HCT116 (cell line): ENCODE measurements around the gene SERTAD2. TPM values are rescaled to one million over a fixed set of nuclear protein-coding genes. Genes with fewer than 3 reads are reported as not detected.

Experiments
- ATAC-seq: fragments of 200-7000 bp; cut with Tn5 transposase; 2 replicates; pipeline ENCODE4 v1.9.1; 2020; ENCODE audit warnings: mild to moderate bottlenecking, moderate library complexity
- BruUV-seq: library from RNA; stranded (reverse); fragments of 400-500 nt; replicated peaks from 2 replicates; lab custom pipeline; 2021; lab: Mats Ljungman, UMichigan
- CTCF ChIA-PET: fragments of 300-600 bp; sonication (Branson Sonifier 250); formaldehyde crosslinking; loops from one replicate; lab custom pipeline; 2021; ENCODE audit warnings: antibody characterized with exemption; lab: Charles Lee
- POLR2A ChIA-PET: fragments of 300-600, 350-600 bp; sonication (Branson Sonifier 250); formaldehyde crosslinking; loops from one replicate; lab custom pipeline; 2021; ENCODE audit warnings: antibody characterized with exemption; lab: Charles Lee
- RAD21 ChIA-PET, 2 experiments: fragments of 300-600 bp; sonication (Branson Sonifier 250); formaldehyde crosslinking; loops; one replicate each; lab custom pipeline; 2023; ENCODE audit warnings: low total read pairs in 2 of 2; ENCODE audit not compliant: uncharacterized antibody in 2 of 2, unreplicated experiment in 2 of 2, low non-redundant PET in 1 of 2; lab: Charles Lee
- DNase-seq: peaks from one replicate; pipeline ENCODE4 v3.0.0-alpha.2; 2010; ENCODE audit warnings: low read depth, low spot score
- H2AFZ ChIP-seq: fragments of 200-600 bp; shearing (Covaris generic), sonication (generic); 2 replicates; pipeline ENCODE4 v1.6.1; 2017; ENCODE audit warnings: low read depth, mixed run types, mixed read lengths, antibody characterized with exemption, low read length; ENCODE audit not compliant: poor library complexity, severe bottlenecking
- H3K27ac ChIP-seq: 2 replicates; pipeline ENCODE4 v1.5.1; 2012; ENCODE audit warnings: low read depth, low read length
- H3K27me3 ChIP-seq: fragments of 200-600 bp; sonication (generic); 2 replicates; pipeline ENCODE4 v1.6.1; 2016; ENCODE audit warnings: mixed run types, low read length, mixed read lengths; ENCODE audit not compliant: insufficient read depth
- H3K36me3 ChIP-seq, 2 experiments: fragments of 200-500 bp in 1 of 2; fragments of 200-600 bp in 1 of 2; sonication (Bioruptor generic) in 1 of 2; sonication (generic) in 1 of 2; 2 replicates each; pipeline versions ENCODE4 v1.5.1 to v1.6.1; 2014 to 2016; ENCODE audit warnings: low read length in 2 of 2, inconsistent platforms in 1 of 2, mixed read lengths in 1 of 2, mixed run types in 1 of 2; ENCODE audit not compliant: insufficient read depth in 2 of 2, control insufficient read depth in 1 of 2
- H3K4me1 ChIP-seq, 2 experiments: fragments of 200-600 bp in 1 of 2; sonication (generic) in 1 of 2; 2 replicates each; pipeline versions ENCODE4 v1.5.1 to v1.6.1; 2012 to 2017; ENCODE audit warnings: low read length in 2 of 2, inconsistent platforms in 1 of 2, mild to moderate bottlenecking in 1 of 2, mixed read lengths in 1 of 2, mixed run types in 1 of 2, moderate library complexity in 1 of 2; ENCODE audit not compliant: insufficient read depth in 2 of 2, control insufficient read depth in 1 of 2
- H3K4me2 ChIP-seq: fragments of 200-600 bp; sonication (generic); 2 replicates; pipeline ENCODE4 v1.6.1; 2017; ENCODE audit warnings: mixed run types, low read length, mixed read lengths
- H3K4me3 ChIP-seq, 2 experiments: fragments of 200-600 bp in 1 of 2; sonication (generic) in 1 of 2; replicated peaks in 1 of 2; 2 replicates each; pipeline ENCODE4 v1.5.1; 2011 to 2016; ENCODE audit warnings: low read length in 2 of 2, control low read depth in 1 of 2, low read depth in 1 of 2, mild to moderate bottlenecking in 1 of 2, mixed read lengths in 1 of 2, mixed run types in 1 of 2
- H3K79me2 ChIP-seq: fragments of 200-600 bp; sonication (generic); 2 replicates; pipeline ENCODE4 v1.6.1; 2017; ENCODE audit warnings: mild to moderate bottlenecking, mixed run types, low read length, moderate library complexity, mixed read lengths; ENCODE audit not compliant: insufficient read depth
- H3K9ac ChIP-seq: fragments of 200-600 bp; sonication (generic); 2 replicates; pipeline ENCODE4 v1.6.1; 2016; ENCODE audit warnings: low read length, mixed read lengths
- H3K9me2 ChIP-seq: fragments of 200-600 bp; sonication (generic), shearing (Covaris generic); 2 replicates; pipeline ENCODE4 v1.6.1; 2017; ENCODE audit warnings: mixed run types, mild to moderate bottlenecking, moderate library complexity; ENCODE audit not compliant: insufficient read depth
- H3K9me3 ChIP-seq, 2 experiments: fragments of 200-500 bp in 1 of 2; fragments of 200-600 bp in 1 of 2; sonication (Bioruptor generic) in 1 of 2; sonication (generic) in 1 of 2; 2 replicates each; pipeline ENCODE4 v1.6.1; 2014 to 2017; ENCODE audit warnings: low read length in 2 of 2, mixed read lengths in 2 of 2, inconsistent platforms in 1 of 2, low read depth in 1 of 2, mild to moderate bottlenecking in 1 of 2, mixed run types in 1 of 2, moderate library complexity in 1 of 2; ENCODE audit not compliant: control insufficient read depth in 1 of 2, insufficient read depth in 1 of 2
- H4K20me1 ChIP-seq: fragments of 200-600 bp; sonication (generic), shearing (Covaris generic); 2 replicates; pipeline ENCODE4 v1.6.1; 2017; ENCODE audit warnings: mixed run types, mild to moderate bottlenecking, moderate library complexity; ENCODE audit not compliant: insufficient read depth
- CBX3 ChIP-seq: IDR thresholded peaks from 2 replicates; pipeline ENCODE4 v1.6.1; 2012; ENCODE audit warnings: low read depth
- CEBPB ChIP-seq: IDR thresholded peaks from 2 replicates; pipeline ENCODE4 v1.6.1; 2012; ENCODE audit warnings: low read depth
- EZH2 ChIP-seq: fragments of 200-600 bp; sonication (generic); IDR thresholded peaks from 2 replicates; pipeline ENCODE4 v1.6.1; 2017; ENCODE audit warnings: antibody characterized with exemption, mixed run types
- EZH2phosphoT487 ChIP-seq: fragments of 200-600 bp; IDR thresholded peaks from 2 replicates; pipeline ENCODE4 v1.6.1; 2018; ENCODE audit warnings: antibody characterized with exemption, borderline replicate concordance
- FOSL1 ChIP-seq: IDR thresholded peaks from 2 replicates; pipeline ENCODE4 v1.6.1; 2012; ENCODE audit warnings: low read depth
- POLR2A ChIP-seq: IDR thresholded peaks from 2 replicates; pipeline ENCODE4 v1.7.0; 2011; ENCODE audit warnings: borderline replicate concordance; ENCODE audit not compliant: insufficient read depth, insufficient read length; ENCODE audit errors: extremely low read depth
- POLR2AphosphoS5 ChIP-seq: IDR thresholded peaks from 2 replicates; pipeline ENCODE4 v1.6.1; 2011; ENCODE audit warnings: mild to moderate bottlenecking, low read depth, low read length, moderate library complexity
- RAD21 ChIP-seq: IDR thresholded peaks from 2 replicates; pipeline ENCODE4 v1.6.1; 2012; ENCODE audit warnings: low read depth, mild to moderate bottlenecking
- SIN3A ChIP-seq: IDR thresholded peaks from 2 replicates; pipeline ENCODE4 v1.6.1; 2012; ENCODE audit warnings: low read depth
- SP1 ChIP-seq: IDR thresholded peaks from 2 replicates; pipeline ENCODE4 v1.6.1; 2012; ENCODE audit warnings: low read depth
- SRF ChIP-seq: IDR thresholded peaks from 2 replicates; pipeline ENCODE4 v1.6.1; 2012; ENCODE audit warnings: low read depth
- TCF7L2 ChIP-seq: IDR thresholded peaks from 2 replicates; pipeline ENCODE4 v1.7.0; 2011; ENCODE audit warnings: borderline replicate concordance, inconsistent platforms; ENCODE audit not compliant: insufficient read depth, insufficient read length; ENCODE audit errors: extremely low read depth
- YY1 ChIP-seq: IDR thresholded peaks from 2 replicates; pipeline ENCODE4 v1.6.1; 2011; ENCODE audit warnings: low read length, low read depth, moderate library complexity, mild to moderate bottlenecking; ENCODE audit not compliant: insufficient replicate concordance; ENCODE audit errors: extremely low read depth
- intact Hi-C: fragments of 100-400 bp; cut with micrococcal nuclease; formaldehyde crosslinking; loops from 2 replicates; pipeline ENCODE4 v1.10.0; 2022
- total RNA-seq: library from RNA; stranded (reverse); gene quantifications from one replicate; pipeline ENCODE4 v1.2.1, GENCODE V29; 2021; ENCODE audit not compliant: unreplicated experiment
- TF ChIP-seq, protein P1 (sequence below), 3 experiments: fragments of 200-600 bp in 1 of 3; sonication (generic) in 1 of 3; IDR thresholded peaks in 2 of 3; conservative IDR thresholded peaks in 1 of 3; 2 replicates each; pipeline ENCODE4 v1.5.1; 2012 to 2017; ENCODE audit warnings: low read depth in 2 of 3, low read length in 2 of 3, antibody characterized with exemption in 1 of 3, borderline replicate concordance in 1 of 3, control low read depth in 1 of 3, mild to moderate bottlenecking in 1 of 3, mixed read lengths in 1 of 3, mixed run types in 1 of 3, moderate library complexity in 1 of 3; ENCODE audit not compliant: insufficient read depth in 1 of 3
- TF ChIP-seq, protein P2 (sequence below): IDR thresholded peaks from 2 replicates; pipeline ENCODE4 v1.6.1; 2012
- TF ChIP-seq, protein P3 (sequence below): IDR thresholded peaks from 2 replicates; pipeline ENCODE4 v1.6.1; 2011; ENCODE audit warnings: mild to moderate bottlenecking, low read length, moderate library complexity; ENCODE audit not compliant: insufficient replicate concordance; ENCODE audit errors: extremely low read depth
- TF ChIP-seq, protein P4 (sequence below): IDR thresholded peaks from 2 replicates; pipeline ENCODE4 v1.6.1; 2012
- TF ChIP-seq, protein P5 (sequence below): IDR thresholded peaks from 2 replicates; pipeline ENCODE4 v1.6.1; 2012; ENCODE audit warnings: low read depth

The SERTAD2 gene
- total RNA-seq, 1 experiment from 2014 or later: 80.1 TPM

DNA sequence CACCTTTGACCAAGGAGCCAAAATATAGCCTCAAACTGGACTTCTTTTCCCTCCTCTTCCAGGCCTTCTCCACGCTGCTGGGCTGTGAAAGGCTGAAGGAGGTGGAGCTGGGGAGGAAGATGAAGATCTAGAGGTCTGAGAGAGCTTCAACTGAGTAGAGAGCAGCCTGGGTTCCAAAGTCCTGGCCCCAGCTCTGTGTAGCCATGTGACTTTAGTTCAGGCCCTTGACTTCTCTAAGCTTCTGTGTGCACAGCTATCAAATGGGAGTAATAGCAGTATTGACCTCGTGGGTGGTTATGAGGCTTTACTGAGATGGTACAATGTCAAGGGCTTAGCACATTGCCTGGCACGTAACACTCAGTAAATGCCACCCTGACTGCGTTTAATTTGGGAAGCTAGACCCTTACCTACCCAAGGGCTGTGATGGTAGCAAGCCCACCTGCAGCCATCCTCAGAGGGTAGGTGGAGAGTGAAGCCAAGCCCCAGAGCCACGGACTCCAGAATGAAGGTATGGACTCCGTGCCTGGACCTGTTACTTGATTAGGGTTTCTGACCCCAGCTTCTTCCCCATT, 38.4 kb downstream of the SERTAD2 start:
- H2AFZ ChIP-seq: no peak overlapping the region
- TF ChIP-seq EZH2phosphoT487 (no peak), SRF (no peak), CBX3 (no peak), RAD21 (no peak), TCF7L2 (no peak), YY1 (no peak), SP1 (no peak), POLR2AphosphoS5 (no peak), FOSL1 (no peak), EZH2 (no peak), SIN3A (no peak), POLR2A (no peak), CEBPB (no peak)
- TF ChIP-seq, protein P1, sequence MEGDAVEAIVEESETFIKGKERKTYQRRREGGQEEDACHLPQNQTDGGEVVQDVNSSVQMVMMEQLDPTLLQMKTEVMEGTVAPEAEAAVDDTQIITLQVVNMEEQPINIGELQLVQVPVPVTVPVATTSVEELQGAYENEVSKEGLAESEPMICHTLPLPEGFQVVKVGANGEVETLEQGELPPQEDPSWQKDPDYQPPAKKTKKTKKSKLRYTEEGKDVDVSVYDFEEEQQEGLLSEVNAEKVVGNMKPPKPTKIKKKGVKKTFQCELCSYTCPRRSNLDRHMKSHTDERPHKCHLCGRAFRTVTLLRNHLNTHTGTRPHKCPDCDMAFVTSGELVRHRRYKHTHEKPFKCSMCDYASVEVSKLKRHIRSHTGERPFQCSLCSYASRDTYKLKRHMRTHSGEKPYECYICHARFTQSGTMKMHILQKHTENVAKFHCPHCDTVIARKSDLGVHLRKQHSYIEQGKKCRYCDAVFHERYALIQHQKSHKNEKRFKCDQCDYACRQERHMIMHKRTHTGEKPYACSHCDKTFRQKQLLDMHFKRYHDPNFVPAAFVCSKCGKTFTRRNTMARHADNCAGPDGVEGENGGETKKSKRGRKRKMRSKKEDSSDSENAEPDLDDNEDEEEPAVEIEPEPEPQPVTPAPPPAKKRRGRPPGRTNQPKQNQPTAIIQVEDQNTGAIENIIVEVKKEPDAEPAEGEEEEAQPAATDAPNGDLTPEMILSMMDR (IDR thresholded peaks at IDR 0.05 in 2 of 3, conservative IDR thresholded peaks at IDR 0.05 in 1 of 3; ENCODE audit: borderline replicate concordance in 1 of 3, insufficient read depth in 1 of 3, low read depth in 2 of 3, low read length in 2 of 3): no peak
- TF ChIP-seq, protein P2, sequence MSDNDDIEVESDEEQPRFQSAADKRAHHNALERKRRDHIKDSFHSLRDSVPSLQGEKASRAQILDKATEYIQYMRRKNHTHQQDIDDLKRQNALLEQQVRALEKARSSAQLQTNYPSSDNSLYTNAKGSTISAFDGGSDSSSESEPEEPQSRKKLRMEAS: no peak
- TF ChIP-seq, protein P3, sequence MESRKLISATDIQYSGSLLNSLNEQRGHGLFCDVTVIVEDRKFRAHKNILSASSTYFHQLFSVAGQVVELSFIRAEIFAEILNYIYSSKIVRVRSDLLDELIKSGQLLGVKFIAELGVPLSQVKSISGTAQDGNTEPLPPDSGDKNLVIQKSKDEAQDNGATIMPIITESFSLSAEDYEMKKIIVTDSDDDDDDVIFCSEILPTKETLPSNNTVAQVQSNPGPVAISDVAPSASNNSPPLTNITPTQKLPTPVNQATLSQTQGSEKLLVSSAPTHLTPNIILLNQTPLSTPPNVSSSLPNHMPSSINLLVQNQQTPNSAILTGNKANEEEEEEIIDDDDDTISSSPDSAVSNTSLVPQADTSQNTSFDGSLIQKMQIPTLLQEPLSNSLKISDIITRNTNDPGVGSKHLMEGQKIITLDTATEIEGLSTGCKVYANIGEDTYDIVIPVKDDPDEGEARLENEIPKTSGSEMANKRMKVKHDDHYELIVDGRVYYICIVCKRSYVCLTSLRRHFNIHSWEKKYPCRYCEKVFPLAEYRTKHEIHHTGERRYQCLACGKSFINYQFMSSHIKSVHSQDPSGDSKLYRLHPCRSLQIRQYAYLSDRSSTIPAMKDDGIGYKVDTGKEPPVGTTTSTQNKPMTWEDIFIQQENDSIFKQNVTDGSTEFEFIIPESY: no peak
- TF ChIP-seq, protein P4, sequence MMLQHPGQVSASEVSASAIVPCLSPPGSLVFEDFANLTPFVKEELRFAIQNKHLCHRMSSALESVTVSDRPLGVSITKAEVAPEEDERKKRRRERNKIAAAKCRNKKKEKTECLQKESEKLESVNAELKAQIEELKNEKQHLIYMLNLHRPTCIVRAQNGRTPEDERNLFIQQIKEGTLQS: no peak
- TF ChIP-seq, protein P5, sequence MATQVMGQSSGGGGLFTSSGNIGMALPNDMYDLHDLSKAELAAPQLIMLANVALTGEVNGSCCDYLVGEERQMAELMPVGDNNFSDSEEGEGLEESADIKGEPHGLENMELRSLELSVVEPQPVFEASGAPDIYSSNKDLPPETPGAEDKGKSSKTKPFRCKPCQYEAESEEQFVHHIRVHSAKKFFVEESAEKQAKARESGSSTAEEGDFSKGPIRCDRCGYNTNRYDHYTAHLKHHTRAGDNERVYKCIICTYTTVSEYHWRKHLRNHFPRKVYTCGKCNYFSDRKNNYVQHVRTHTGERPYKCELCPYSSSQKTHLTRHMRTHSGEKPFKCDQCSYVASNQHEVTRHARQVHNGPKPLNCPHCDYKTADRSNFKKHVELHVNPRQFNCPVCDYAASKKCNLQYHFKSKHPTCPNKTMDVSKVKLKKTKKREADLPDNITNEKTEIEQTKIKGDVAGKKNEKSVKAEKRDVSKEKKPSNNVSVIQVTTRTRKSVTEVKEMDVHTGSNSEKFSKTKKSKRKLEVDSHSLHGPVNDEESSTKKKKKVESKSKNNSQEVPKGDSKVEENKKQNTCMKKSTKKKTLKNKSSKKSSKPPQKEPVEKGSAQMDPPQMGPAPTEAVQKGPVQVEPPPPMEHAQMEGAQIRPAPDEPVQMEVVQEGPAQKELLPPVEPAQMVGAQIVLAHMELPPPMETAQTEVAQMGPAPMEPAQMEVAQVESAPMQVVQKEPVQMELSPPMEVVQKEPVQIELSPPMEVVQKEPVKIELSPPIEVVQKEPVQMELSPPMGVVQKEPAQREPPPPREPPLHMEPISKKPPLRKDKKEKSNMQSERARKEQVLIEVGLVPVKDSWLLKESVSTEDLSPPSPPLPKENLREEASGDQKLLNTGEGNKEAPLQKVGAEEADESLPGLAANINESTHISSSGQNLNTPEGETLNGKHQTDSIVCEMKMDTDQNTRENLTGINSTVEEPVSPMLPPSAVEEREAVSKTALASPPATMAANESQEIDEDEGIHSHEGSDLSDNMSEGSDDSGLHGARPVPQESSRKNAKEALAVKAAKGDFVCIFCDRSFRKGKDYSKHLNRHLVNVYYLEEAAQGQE: no peak
- no peak overlapping the region for H3K4me2 ChIP-seq
- ATAC-seq (no peak), DNase-seq (no peak)
- no peaks in the 10 kb centered on the region for H3K4me1 ChIP-seq
- POLR2A ChIA-PET: no interaction called here
- no peak overlapping the region for H3K9ac ChIP-seq
- H4K20me1 ChIP-seq: no peaks in the 10 kb centered on the region
- H3K4me3 ChIP-seq: no peak overlapping the region
- no peaks in the 10 kb centered on the region for H3K79me2 ChIP-seq
- CTCF ChIA-PET: interaction anchor here (1.6 kb wide), 1 partner anchor 13 kb away, joined by 4 read pairs; no protein-coding TSS in a partner anchor
- H3K27me3 ChIP-seq: no peaks in the 10 kb centered on the region
- BruUV-seq: no TSS peak
- RAD21 ChIA-PET: no interaction called here
- no peak overlapping the region for H3K27ac ChIP-seq
- H3K9me2 ChIP-seq: no peaks in the 10 kb centered on the region
- intact Hi-C loops: no loop called here
- H3K9me3 ChIP-seq: no peaks in the 10 kb centered on the region
- H3K36me3 ChIP-seq: no peaks in the 10 kb centered on the region
